HepG2 (cell line): ENCODE measurements around the gene RUVBL2. TPM values are rescaled to one million over a fixed set of nuclear protein-coding genes. Genes with fewer than 3 reads are reported as not detected.

ENCODE experiments used
- HCFC1 ChIP-seq: fragments of 150-350 bp; IDR thresholded peaks from 2 replicates; pipeline ENCODE4 v1.6.1; 2014; ENCODE audit warnings: low read depth, low read length
- IKZF4 ChIP-seq: sonication (generic); formaldehyde crosslinking; IDR thresholded peaks from 2 replicates; pipeline ENCODE4 v1.5.1; 2020; ENCODE audit warnings: borderline replicate concordance, mild to moderate bottlenecking, low read depth, missing genetic modification reagents; ENCODE audit errors: not compliant biosample characterization
- ISX ChIP-seq: sonication (generic); formaldehyde crosslinking; conservative IDR thresholded peaks from 2 replicates; pipeline ENCODE4 v1.5.0; 2020; ENCODE audit warnings: missing genetic modification reagents
- KLF13 ChIP-seq: sonication (generic); formaldehyde crosslinking; IDR thresholded peaks from 2 replicates; pipeline ENCODE4 v1.4.0; 2020; ENCODE audit warnings: mild to moderate bottlenecking, missing genetic modification reagents
- MTA3 ChIP-seq: sonication (generic); formaldehyde crosslinking; IDR thresholded peaks from 2 replicates; pipeline ENCODE4 v1.4.0; 2020; ENCODE audit warnings: missing genetic modification reagents
- REXO4 ChIP-seq: sonication (generic); formaldehyde crosslinking; IDR thresholded peaks from 2 replicates; pipeline ENCODE4 v1.8.0; 2022; ENCODE audit warnings: missing genetic modification reagents, mild to moderate bottlenecking, borderline replicate concordance
- SPEN ChIP-seq: sonication (generic); formaldehyde crosslinking; IDR thresholded peaks from 2 replicates; pipeline ENCODE4 v1.5.1; 2020; ENCODE audit warnings: low read depth, mild to moderate bottlenecking, missing genetic modification reagents
- TBL1XR1 ChIP-seq: fragments of 150-350 bp; IDR thresholded peaks from 2 replicates; pipeline ENCODE4 v1.6.1; 2014; ENCODE audit warnings: borderline replicate concordance, low read length; ENCODE audit not compliant: partially characterized antibody
- TMF1 ChIP-seq: sonication (generic); formaldehyde crosslinking; IDR thresholded peaks from 2 replicates; pipeline ENCODE4 v1.8.1; 2022; ENCODE audit warnings: low read depth, missing genetic modification reagents
- ZNF10 ChIP-seq: sonication (generic); formaldehyde crosslinking; IDR thresholded peaks from 2 replicates; pipeline ENCODE4 v1.4.0; 2020; ENCODE audit warnings: mild to moderate bottlenecking, low read depth, missing genetic modification reagents, borderline replicate concordance
- ZNF160 ChIP-seq: sonication (generic); formaldehyde crosslinking; IDR thresholded peaks from 2 replicates; pipeline ENCODE4 v1.8.0; 2022; ENCODE audit warnings: mild to moderate bottlenecking, inconsistent platforms, missing genetic modification reagents
- ZNF672 ChIP-seq: sonication (generic); formaldehyde crosslinking; IDR thresholded peaks from 2 replicates; pipeline ENCODE4 v1.8.1; 2022; ENCODE audit warnings: missing genetic modification reagents
- polyA plus RNA-seq, 8 experiments: library from polyadenylated mRNA; depleted of rRNA in 3 of 8; stranded (reverse) in 7 of 8; unstranded in 1 of 8; fragments of >200 nt; fragmentation: Illumina TruSeq in 4 of 8; extraction: Trizol in 4 of 8; gene quantifications; 2 replicates each; pipeline versions ENCODE4 v1.2.1 to v1.2.3, GENCODE V29; 2011 to 2016; ENCODE audit warnings: low read depth in 4 of 8, missing spikeins in 1 of 8, mixed read lengths in 1 of 8; ENCODE audit not compliant: insufficient read depth in 1 of 8
- total RNA-seq, 5 experiments: library from RNA; depleted of rRNA; stranded (reverse); fragments of >200 nt; fragmentation: Illumina TruSeq; extraction: Trizol; gene quantifications; 2 replicates each; pipeline ENCODE4 v1.2.3, GENCODE V29; 2016; ENCODE audit warnings: low read depth in 1 of 5
- TF ChIP-seq, protein P1 (sequence below), 2 experiments: fragments of 450-650 bp in 1 of 2; sonication (generic) in 1 of 2; formaldehyde crosslinking in 1 of 2; IDR thresholded peaks; 2 replicates each; pipeline versions ENCODE4 v1.6.1 to v1.8.0; 2016 to 2022; ENCODE audit warnings: antibody characterized with exemption in 1 of 2, mild to moderate bottlenecking in 1 of 2, missing genetic modification reagents in 1 of 2
- TF ChIP-seq, protein P2 (sequence below): sonication (generic); formaldehyde crosslinking; IDR thresholded peaks from 2 replicates; pipeline ENCODE4 v1.8.1; 2023; ENCODE audit warnings: mild to moderate bottlenecking, missing genetic modification reagents
- TF ChIP-seq, protein P3 (sequence below): sonication (generic); formaldehyde crosslinking; IDR thresholded peaks from 2 replicates; pipeline ENCODE4 v1.5.1; 2020; ENCODE audit warnings: missing genetic modification reagents, mild to moderate bottlenecking, borderline replicate concordance
- TF ChIP-seq, protein P4 (sequence below): IDR thresholded peaks from 2 replicates; pipeline ENCODE4 v1.6.1; 2016; ENCODE audit warnings: mild to moderate bottlenecking, missing biosample characterization, missing genetic modification reagents

The RUVBL2 gene
- total and polyA plus RNA-seq, 2 of the 13 experiments (the other 11 are each of a cell fraction or from before 2014, with no cell fraction given): 120 to 122 TPM

DNA sequence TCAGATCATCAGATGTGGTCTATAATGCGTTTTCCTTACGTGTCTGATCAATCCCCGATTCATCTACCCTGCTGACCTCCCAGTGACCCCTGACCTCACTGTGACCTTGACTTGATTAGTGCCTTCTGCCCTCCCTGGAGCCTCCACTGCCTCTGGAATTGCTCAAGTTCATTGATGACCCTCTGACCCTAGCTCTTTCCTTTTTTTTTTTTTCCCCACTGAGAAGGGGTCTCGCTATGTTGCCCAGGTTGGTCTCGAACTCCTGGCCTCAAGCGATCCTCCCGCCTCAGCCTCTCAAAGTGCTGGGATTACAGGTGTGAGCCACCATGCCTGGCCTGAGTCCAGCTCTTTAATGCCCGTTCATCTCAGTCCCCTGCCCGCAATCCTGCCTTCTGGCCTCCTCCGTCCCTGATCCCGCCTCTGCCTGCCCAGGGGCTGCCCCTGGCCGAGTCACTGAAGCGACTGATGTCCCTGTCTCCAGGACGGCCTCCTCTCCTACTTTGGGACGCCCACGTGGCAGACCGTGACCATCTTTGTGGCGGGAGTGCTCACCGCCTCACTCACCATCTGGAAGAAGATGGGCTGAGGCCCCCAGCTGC is 32.5 kb upstream of the RUVBL2 start (continued):
- TF ChIP-seq, protein P1, sequence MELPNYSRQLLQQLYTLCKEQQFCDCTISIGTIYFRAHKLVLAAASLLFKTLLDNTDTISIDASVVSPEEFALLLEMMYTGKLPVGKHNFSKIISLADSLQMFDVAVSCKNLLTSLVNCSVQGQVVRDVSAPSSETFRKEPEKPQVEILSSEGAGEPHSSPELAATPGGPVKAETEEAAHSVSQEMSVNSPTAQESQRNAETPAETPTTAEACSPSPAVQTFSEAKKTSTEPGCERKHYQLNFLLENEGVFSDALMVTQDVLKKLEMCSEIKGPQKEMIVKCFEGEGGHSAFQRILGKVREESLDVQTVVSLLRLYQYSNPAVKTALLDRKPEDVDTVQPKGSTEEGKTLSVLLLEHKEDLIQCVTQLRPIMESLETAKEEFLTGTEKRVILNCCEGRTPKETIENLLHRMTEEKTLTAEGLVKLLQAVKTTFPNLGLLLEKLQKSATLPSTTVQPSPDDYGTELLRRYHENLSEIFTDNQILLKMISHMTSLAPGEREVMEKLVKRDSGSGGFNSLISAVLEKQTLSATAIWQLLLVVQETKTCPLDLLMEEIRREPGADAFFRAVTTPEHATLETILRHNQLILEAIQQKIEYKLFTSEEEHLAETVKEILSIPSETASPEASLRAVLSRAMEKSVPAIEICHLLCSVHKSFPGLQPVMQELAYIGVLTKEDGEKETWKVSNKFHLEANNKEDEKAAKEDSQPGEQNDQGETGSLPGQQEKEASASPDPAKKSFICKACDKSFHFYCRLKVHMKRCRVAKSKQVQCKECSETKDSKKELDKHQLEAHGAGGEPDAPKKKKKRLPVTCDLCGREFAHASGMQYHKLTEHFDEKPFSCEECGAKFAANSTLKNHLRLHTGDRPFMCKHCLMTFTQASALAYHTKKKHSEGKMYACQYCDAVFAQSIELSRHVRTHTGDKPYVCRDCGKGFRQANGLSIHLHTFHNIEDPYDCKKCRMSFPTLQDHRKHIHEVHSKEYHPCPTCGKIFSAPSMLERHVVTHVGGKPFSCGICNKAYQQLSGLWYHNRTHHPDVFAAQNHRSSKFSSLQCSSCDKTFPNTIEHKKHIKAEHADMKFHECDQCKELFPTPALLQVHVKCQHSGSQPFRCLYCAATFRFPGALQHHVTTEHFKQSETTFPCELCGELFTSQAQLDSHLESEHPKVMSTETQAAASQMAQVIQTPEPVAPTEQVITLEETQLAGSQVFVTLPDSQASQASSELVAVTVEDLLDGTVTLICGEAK (IDR thresholded peaks at IDR 0.05): no peak
- TF ChIP-seq, protein P1 (CRISPR knock-in tag; IDR thresholded peaks at IDR 0.05): no peak
- no peak for TF ChIP-seq ZNF160
- no peak for TF ChIP-seq KLF13 (CRISPR knock-in tag)
- TF ChIP-seq IKZF4 (CRISPR knock-in tag): no peak
- no peak for TF ChIP-seq ZNF672
- TF ChIP-seq, protein P2, sequence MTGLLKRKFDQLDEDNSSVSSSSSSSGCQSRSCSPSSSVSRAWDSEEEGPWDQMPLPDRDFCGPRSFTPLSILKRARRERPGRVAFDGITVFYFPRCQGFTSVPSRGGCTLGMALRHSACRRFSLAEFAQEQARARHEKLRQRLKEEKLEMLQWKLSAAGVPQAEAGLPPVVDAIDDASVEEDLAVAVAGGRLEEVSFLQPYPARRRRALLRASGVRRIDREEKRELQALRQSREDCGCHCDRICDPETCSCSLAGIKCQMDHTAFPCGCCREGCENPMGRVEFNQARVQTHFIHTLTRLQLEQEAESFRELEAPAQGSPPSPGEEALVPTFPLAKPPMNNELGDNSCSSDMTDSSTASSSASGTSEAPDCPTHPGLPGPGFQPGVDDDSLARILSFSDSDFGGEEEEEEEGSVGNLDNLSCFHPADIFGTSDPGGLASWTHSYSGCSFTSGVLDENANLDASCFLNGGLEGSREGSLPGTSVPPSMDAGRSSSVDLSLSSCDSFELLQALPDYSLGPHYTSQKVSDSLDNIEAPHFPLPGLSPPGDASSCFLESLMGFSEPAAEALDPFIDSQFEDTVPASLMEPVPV (CRISPR knock-in tag): no peak; the same call in 1 of the 2 replicates
- TF ChIP-seq ZNF10: no peak
- no peak for TF ChIP-seq REXO4
- TF ChIP-seq, protein P3, sequence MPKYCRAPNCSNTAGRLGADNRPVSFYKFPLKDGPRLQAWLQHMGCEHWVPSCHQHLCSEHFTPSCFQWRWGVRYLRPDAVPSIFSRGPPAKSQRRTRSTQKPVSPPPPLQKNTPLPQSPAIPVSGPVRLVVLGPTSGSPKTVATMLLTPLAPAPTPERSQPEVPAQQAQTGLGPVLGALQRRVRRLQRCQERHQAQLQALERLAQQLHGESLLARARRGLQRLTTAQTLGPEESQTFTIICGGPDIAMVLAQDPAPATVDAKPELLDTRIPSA (CRISPR knock-in tag): no peak
- TF ChIP-seq, protein P4, sequence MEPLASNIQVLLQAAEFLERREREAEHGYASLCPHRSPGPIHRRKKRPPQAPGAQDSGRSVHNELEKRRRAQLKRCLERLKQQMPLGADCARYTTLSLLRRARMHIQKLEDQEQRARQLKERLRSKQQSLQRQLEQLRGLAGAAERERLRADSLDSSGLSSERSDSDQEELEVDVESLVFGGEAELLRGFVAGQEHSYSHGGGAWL (CRISPR knock-in tag): no peak; the same call in 1 of the 2 replicates
- TF ChIP-seq TMF1 (CRISPR knock-in tag): no peak
- peak; percentile 27 for TF ChIP-seq TBL1XR1
- TF ChIP-seq SPEN (CRISPR knock-in tag): no peak
- TF ChIP-seq HCFC1: no peak
- no peak for TF ChIP-seq ISX (CRISPR knock-in tag)
- TF ChIP-seq MTA3 (CRISPR knock-in tag): no peak
